Fibroblast of peridontal ligament (primary cell): ENCODE data around the gene CPM.
A peak's percentile ranks its signal among the peaks of the same experiment; 100 is the strongest.
"Not testable (repeated sequence)": the region's sequence is repeated elsewhere in the genome, so short reads cannot be mapped to it uniquely, and the experiment has no call there.

ENCODE experiments used
- DNase-seq: peaks from one replicate; pipeline ENCODE4 v3.0.0-alpha.2; 2010; ENCODE audit errors: extremely low read depth

The CPM gene

DNA sequence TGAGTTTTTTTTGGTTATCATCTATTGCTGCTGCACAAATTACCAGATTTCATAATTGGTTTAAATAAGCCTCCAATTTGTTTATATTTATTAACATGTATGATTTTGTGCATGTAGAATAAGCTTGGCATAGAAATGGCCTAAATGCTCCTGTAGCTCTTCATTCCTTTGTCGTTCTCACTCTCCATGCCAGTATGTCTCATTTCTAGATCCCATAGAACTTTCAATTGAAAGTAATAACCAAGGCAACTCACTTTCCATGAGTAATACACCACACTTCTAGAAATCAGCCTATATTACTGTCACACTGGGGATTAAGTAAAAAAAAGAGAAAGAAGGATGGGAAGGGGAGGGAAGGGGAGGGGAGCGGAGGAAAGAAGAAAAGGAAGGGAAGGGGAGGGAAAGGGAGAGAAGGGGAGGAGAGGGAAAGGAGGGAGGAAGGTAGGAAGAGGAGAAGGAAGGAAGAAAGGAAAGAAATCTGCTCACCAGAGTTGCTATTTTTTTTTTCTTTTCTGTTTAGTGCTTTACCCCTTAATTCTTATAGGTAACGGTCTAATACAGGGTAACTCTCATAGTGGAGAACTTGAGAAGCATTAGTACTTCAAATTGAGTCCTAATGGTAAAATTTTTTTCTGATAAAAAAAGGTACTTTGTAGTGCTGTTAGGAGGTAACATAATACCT is 79.4 kb downstream of the CPM start:
- DNase-seq: no peak

DNA sequence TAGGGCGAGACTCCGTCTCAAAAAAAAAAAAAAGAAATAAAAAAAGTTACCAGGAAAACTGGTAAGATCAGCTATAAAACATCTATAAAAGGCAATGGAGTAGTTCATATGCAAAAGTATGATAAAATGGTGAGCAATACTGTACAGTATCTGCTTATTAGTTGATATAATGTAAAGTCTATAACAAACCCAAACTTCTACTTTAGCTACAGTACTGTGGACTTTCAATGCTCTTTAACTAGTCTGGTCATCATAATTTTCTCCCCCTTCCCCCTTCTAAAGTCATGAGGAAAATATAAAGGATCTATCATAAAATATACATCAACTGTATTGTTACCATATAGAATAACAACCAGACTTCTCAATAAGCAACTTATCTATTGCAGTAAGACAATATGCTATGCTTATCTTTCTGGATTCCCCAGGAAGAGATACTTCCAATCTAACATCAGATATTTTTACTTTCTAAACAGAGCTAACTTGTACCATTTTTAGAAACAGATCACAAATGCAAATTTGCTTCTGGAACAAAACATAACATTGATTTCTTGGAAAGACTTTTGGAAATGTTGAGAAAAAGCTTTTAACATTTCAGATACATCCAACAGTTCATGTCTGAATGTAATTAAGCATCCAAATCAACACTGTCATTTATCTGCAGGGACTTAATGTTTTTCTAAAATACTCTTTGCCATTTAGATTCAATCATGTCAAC is 81.2 kb downstream of the CPM start:
- no peak for DNase-seq

GRCh38 chr12:68850390-68850789 is 82.6 kb downstream of the CPM start:
- no peak for DNase-seq

GRCh38 chr12:68846811-68847210 is 86.2 kb downstream of the CPM start:
- DNase-seq: no peak

GRCh38 chr12:68844788-68845695 is 87.9 kb downstream of the CPM start:
- peak; percentile 25 for DNase-seq

DNA sequence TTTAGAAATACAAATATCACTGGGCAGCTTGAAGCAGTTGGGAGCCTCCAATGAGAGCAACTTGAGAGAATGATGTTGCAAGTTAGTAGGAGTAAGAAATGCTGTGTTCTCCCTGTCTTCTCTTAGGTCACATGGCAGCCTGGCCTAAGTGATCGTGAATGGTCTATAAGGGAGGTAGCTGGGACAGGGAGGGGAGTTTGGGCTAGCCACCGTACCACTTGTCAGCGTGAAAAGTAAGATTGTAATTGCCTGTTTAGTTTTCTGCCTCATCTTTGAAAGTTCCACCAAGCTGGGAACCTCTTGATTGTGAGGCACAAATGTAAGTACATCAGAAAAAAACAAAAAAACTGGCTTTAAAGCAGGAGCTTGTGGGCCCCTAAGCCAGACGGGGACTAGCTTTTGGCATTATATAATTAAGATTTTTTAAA is 88.6 kb downstream of the CPM start:
- peak; percentile 32 for DNase-seq

DNA sequence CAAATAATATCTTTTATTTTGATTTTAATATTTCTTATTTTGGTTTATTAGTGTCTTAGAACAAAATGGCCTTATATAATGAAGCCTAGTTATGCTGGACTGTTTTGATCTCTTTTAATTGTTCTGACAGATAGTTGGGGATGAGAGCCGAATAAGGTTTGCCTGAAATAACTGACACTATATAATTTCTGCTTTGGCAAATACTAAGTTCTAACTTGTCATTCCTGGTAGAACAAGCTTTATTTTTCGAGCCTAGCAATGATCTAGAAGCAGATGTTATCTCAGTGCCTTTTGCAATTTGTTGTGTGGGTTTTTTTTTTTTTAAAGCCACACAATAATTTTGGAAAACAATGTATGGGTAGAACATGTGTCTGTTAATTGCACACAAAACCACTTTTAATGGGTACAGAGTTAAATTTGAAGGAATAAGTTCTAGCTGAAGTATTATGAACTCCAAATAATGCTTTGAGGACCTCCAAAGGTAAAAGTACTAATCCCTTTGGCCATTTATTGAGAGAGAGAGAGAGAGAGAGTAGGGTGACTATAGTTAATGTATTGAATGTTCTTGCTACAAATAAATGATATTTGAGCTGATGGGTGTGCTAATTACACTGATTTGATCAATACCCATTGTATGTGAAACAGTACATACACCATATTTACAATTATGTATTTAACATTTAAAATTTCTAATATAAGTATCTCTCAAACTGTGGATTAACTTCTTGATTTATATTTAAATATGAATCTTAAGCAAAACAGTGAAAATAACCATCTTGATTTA is 90.0 kb downstream of the CPM start:
- DNase-seq: no peak

GRCh38 chr12:68842123-68842522 is 90.8 kb downstream of the CPM start:
- no peak for DNase-seq

GRCh38 chr12:68841717-68842116 is 91.3 kb downstream of the CPM start:
- no peak for DNase-seq

DNA sequence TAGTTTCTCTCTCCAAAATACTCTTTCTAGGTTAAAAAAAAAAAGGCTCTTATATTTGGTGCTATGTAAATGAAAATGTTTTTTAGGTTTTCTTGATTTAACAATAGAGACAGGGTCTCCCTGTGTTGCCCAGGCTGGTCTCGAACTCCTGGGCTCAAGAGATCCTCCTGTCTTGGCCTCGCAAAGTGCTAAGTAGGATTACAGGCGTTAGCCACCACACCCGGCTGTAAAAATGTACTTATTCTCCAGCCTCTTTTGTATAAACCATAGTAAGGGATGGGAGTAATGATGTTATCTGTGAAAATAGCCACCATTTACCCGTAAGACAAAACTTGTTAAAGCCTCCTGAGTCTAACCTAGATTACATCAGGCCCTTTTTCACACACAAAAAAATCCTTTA is 91.8 kb downstream of the CPM start:
- DNase-seq: not testable (repeated sequence)

GRCh38 chr12:68839183-68840147 is 93.5 kb downstream of the CPM start:
- DNase-seq: no peak

DNA sequence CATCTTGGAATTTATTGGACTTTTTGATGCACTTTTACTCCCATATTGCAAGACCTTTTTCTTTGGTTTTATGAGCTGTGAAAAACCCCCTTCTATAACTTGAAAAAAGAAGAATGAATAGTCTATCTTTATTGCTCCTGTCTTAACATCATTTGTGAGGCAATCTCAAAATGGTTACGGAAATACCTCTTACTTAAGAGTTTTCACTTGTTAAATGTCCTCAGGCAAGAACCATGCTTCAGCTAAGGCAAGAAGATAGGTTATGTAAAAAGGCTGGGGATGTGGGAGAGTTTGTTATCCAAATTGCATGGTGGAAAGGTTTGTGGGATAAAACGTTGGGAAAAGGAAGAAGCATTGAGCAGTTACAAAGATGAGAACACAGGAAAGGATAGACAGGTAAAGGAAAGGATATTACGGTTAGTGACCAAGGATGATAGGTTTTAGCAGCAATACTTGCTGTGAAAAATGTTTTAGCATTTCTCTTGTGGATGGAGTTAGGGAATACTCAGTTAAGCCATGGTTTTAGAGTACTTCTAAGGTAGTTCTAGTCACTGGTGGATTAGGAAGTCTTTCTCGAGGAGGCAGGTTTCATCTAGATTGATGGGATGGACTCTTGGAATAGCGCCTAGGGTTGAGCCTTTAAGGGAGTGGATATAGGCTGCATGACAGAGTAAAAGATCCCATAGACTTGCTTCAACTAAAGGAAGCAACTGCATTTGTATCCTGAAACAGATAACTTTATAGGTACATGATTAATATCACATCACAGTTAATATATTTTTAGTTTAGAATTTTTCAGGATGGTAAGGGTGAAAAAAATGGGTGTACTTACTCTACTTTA is 94.7 kb downstream of the CPM start:
- no peak for DNase-seq

DNA sequence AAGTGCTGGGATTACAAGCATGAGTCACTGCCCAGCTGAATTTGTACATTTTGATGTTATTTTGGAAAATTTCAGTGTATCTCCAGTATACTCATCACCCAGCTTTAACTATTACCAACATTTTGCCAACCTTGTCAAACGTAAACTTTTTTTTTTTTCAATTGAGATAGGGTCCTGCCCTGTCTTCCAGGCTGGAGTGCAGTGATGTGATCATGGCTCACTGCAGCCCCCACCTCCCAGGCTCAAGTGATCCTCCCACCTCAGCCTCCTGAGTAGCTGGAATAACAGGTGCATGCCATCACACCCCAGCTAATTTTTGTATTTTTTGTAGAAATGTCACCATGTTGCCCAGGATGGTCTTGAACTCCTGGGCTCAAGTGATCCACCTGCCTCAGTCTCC is 95.8 kb downstream of the CPM start:
- no peak for DNase-seq

DNA sequence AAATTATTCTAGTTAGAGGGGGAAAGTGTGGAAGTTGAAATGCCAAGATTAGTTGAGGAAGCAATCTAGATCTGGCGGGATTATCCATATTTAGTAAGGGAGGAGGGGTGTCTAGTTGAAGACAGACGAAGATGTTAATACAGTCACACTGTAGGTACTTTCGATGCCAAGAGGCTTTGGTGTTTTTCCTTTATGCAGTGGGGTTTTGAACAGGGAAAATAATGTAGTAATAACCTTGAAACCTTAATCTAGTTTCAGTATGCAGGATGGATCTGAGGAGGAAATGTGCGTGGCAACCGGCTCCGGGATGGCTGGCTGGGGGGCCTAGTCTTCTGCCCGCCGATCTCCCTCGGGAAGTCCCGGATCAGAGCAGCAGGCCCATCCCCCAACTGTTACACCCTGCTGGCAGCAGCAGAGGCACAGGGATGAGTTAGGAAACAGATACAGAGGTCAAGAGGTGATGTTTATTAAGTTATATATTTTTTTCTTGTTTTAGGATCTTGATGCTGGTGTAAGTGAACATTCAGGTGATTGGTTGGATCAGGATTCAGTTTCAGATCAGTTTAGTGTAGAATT is 97.5 kb downstream of the CPM start:
- no peak for DNase-seq

DNA sequence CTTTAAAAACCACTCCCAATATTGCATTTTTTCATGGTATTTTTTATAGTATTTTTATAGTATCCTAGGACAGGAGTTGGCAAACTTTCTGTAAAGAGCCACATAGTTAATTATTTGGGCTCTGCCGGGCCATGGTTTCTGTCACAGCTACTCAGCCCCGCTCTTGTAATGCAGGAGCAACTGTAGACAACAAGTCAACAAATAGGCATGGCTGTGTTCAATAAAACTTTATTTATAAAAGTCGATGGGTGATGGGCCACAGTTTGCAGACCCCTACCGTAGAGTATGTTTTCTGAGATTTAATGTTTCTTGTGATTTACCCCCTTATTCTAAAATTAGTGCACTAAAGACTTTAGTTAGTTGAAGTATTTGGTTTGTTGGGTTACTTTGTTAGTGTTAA is 99.5 kb downstream of the CPM start:
- no peak for DNase-seq

GRCh38 chr12:68832504-68832867 is 100.5 kb downstream of the CPM start:
- no peak for DNase-seq

DNA sequence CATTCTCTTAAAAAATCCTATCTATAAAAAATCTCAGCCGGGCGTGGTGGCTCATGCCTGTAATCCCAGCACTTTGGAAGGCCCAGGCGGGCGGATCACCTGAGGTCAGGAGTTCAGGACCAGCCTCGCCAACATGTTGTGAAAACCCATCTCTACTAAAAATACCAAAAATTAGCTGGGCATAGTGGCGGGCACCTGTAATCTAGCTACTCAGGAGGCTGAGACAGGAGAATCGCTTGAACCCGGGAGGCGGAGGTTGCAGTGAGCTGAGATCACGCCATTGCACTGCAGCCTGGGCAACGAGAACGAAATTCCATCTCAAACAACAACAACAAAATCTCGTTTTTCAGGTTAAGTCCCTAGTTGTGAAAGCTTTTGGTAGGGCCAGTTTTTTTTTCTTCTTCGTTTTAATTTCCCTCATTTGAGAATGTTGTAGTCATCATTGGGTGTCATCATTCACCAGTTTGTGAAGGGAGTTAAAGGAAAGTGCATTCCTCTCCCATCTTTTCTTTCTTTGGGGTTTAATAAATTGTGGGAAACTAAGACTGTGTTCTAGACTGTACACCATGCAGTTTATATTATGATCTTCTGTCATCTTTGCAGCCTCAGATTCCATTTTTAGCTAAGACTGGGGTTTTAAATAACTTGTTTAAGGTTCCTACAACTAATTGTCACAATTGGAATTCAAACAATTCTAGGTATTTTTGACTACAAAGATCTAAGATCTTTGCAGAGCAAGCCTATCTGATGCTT is 101.0 kb downstream of the CPM start:
- DNase-seq: no peak

DNA sequence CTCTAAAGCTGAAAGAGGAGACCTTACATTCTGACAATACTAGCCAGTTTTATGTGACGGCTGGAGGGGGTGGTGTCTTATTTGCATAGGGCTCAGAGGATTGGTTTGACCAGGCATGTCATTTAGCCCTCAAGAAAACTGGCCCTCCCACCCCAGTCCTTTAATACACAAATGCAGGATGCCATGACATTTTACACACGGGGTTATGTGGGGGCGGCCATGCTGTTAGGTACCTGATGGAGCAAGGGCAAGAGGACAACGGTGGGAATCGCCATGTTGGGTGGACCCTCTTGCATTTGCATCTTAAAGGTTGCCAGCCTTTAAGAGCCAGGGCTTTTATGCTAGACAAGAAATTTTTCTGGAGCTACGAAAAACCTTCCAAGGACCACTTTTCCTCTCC is 101.7 kb downstream of the CPM start:
- DNase-seq: no peak

- DNase-seq: no peak
Observed at GRCh38 chr12:68828672-68829068, 104.3 kb downstream of the CPM start.
